Calu3 (cell line): ENCODE results near the gene NUBPL. TPM values are rescaled to one million over a fixed set of nuclear protein-coding genes. Genes with fewer than 3 reads are reported as not detected.

Experiments
- BruUV-seq: library from RNA; stranded (reverse); fragments of 400-500 nt; replicated peaks from 2 replicates; lab custom pipeline; 2021; lab: Mats Ljungman, UMichigan
- CTCF ChIA-PET: fragments of 300-600 bp; sonication (Branson Sonifier 250); formaldehyde crosslinking; loops from one replicate; lab custom pipeline; 2022; ENCODE audit warnings: antibody characterized with exemption; lab: Charles Lee
- DNase-seq: peaks from one replicate; pipeline ENCODE4 v3.0.0; 2022
- H3K27ac Mint-ChIP-seq: one replicate; pipeline ENCODE4 v1.8.0; 2022; ENCODE audit warnings: mixed read lengths; ENCODE audit not compliant: unreplicated experiment
- H3K27me3 Mint-ChIP-seq: one replicate; pipeline ENCODE4 v1.8.0; 2022; ENCODE audit warnings: mixed read lengths; ENCODE audit not compliant: unreplicated experiment
- H3K36me3 Mint-ChIP-seq: one replicate; pipeline ENCODE4 v1.8.0; 2022; ENCODE audit warnings: mild to moderate bottlenecking, moderate library complexity, mixed read lengths; ENCODE audit not compliant: insufficient read depth, unreplicated experiment
- H3K4me1 Mint-ChIP-seq: one replicate; pipeline ENCODE4 v1.8.0; 2022; ENCODE audit warnings: mild to moderate bottlenecking, low read depth, mixed read lengths; ENCODE audit not compliant: unreplicated experiment
- H3K4me3 Mint-ChIP-seq: one replicate; pipeline ENCODE4 v1.8.0; 2022; ENCODE audit warnings: mild to moderate bottlenecking, low read depth, moderate library complexity, mixed read lengths; ENCODE audit not compliant: unreplicated experiment
- H3K9me3 Mint-ChIP-seq: one replicate; pipeline ENCODE4 v1.8.0; 2022; ENCODE audit warnings: low read depth, mixed read lengths; ENCODE audit not compliant: unreplicated experiment
- CTCF ChIP-seq: fragments of 200-600 bp; IDR thresholded peaks from one replicate; pipeline ENCODE4 v1.8.0; 2022; ENCODE audit warnings: antibody characterized with exemption; ENCODE audit not compliant: unreplicated experiment
- intact Hi-C: fragments of 100-400 bp; cut with micrococcal nuclease; formaldehyde crosslinking; loops from one replicate; pipeline ENCODE4 v1.10.0; 2022; ENCODE audit not compliant: unreplicated experiment
- total RNA-seq: library from RNA; stranded (reverse); gene quantifications from 2 replicates; pipeline ENCODE4 v1.2.3, GENCODE V29; 2022

The NUBPL gene
- total RNA-seq, 1 experiment from 2014 or later: 14.2 TPM

GRCh38 chr14:31758941-31759340 is 197.7 kb downstream of the NUBPL start:
- Mint-ChIP-seq H3K4me1 (no peaks in the 10 kb centered on the region), H3K36me3 (no peaks in the 10 kb centered on the region), H3K27ac (no peak overlapping the region), H3K9me3 (peaks cover 3% of the 10 kb centered on the region), H3K27me3 (no peaks in the 10 kb centered on the region), H3K4me3 (no peak overlapping the region)
- no TSS peak for BruUV-seq
- intact Hi-C loops: no loop called here
- no peak for TF ChIP-seq CTCF
- CTCF ChIA-PET: no interaction called here
- DNase-seq: no peak

- TF ChIP-seq CTCF: no peak
- intact Hi-C loops: no loop called here
- H3K4me1 Mint-ChIP-seq: no peaks in the 10 kb centered on the region
- H3K36me3 Mint-ChIP-seq: no peaks in the 10 kb centered on the region
- DNase-seq: no peak
- BruUV-seq: no TSS peak
- H3K27ac Mint-ChIP-seq: no peak overlapping the region
- H3K9me3 Mint-ChIP-seq: no peaks in the 10 kb centered on the region
- no peak overlapping the region for H3K4me3 Mint-ChIP-seq
- CTCF ChIA-PET: no interaction called here
- H3K27me3 Mint-ChIP-seq: no peaks in the 10 kb centered on the region
Observed at GRCh38 chr14:31760277-31760676, 199.1 kb downstream of the NUBPL start.

DNA sequence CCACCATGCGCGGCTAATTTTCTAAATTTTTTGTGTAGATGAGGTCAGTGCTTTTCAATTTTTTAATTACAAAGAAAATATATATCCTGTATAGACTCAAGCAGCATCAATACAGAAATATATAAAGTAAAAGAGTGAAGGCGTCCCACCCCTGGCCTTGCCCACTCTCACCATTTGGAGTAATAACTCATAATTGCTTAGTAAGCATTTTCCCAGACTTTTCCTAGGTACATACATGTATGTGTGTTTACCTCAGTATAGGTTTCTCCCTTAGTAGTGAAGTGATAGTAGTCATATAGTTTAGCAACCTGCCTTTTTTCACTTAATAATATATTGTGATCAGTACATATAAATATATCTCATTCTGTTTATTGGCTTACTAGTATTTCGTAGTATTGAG is 200.1 kb downstream of the NUBPL start:
- Mint-ChIP-seq H3K36me3 (no peaks in the 10 kb centered on the region), H3K27me3 (no peaks in the 10 kb centered on the region), H3K4me3 (no peak overlapping the region), H3K27ac (no peak overlapping the region), H3K9me3 (no peaks in the 10 kb centered on the region), H3K4me1 (no peaks in the 10 kb centered on the region)
- intact Hi-C loops: no loop called here
- TF ChIP-seq CTCF: no peak
- no peak for DNase-seq
- CTCF ChIA-PET: no interaction called here
- no TSS peak for BruUV-seq

- Mint-ChIP-seq H3K9me3 (no peaks in the 10 kb centered on the region), H3K36me3 (no peaks in the 10 kb centered on the region), H3K27ac (no peak overlapping the region), H3K4me1 (no peaks in the 10 kb centered on the region), H3K27me3 (no peaks in the 10 kb centered on the region), H3K4me3 (no peak overlapping the region)
- no peak for TF ChIP-seq CTCF
- intact Hi-C loops: no loop called here
- no peak for DNase-seq
- CTCF ChIA-PET: no interaction called here
- no TSS peak for BruUV-seq
Observed at GRCh38 chr14:31763041-31763440, 201.8 kb downstream of the NUBPL start.
